B cell (primary cell): Measurements from ENCODE around the gene UXT. TPM values are rescaled to one million over a fixed set of nuclear protein-coding genes. Genes with fewer than 3 reads are reported as not detected.
A peak's percentile ranks its signal among the peaks of the same experiment; 100 is the strongest.

Experiments used
- ATAC-seq: fragments of 200-7000 bp; cut with Tn5 transposase; one replicate; pipeline ENCODE4 v1.10.0; 2021; ENCODE audit warnings: low read depth, mild to moderate bottlenecking, moderate number of reproducible peaks, moderate library complexity
- CTCF ChIA-PET: fragments of 350-600 bp; sonication (Branson Sonifier 250); formaldehyde crosslinking; loops from one replicate; lab custom pipeline; 2021; ENCODE audit warnings: antibody characterized with exemption, inconsistent platforms; lab: Charles Lee
- POLR2A ChIA-PET: fragments of 350-600 bp; sonication (Branson Sonifier 250); formaldehyde crosslinking; loops from one replicate; lab custom pipeline; 2021; ENCODE audit warnings: antibody characterized with exemption; lab: Charles Lee
- DNase-seq: peaks from one replicate; pipeline ENCODE4 v3.0.0; 2013
- H2AFZ ChIP-seq: 2 replicates; pipeline ENCODE4 v1.6.1; 2012; ENCODE audit warnings: mild to moderate bottlenecking, low read depth, low read length; ENCODE audit not compliant: insufficient read depth, poor library complexity, severe bottlenecking
- H3K27ac ChIP-seq, 2 donors: 1 replicate in 1 of 2; 2 replicates in 1 of 2; pipeline ENCODE4 v1.5.1; 2012 to 2013; ENCODE audit warnings: low read length in 2 of 2, mild to moderate bottlenecking in 2 of 2, moderate library complexity in 1 of 2
- H3K27me3 ChIP-seq, 4 experiments: fragments of 200-600 bp in 1 of 4; sonication (generic) in 1 of 4; replicated peaks in 1 of 4; 1 replicate in 2 of 4; 2 replicates in 2 of 4; pipeline versions ENCODE4 v1.6.1 to v1.7.0; 2013 to 2016; ENCODE audit warnings: low read length in 3 of 4, mild to moderate bottlenecking in 2 of 4, mixed read lengths in 1 of 4, moderate library complexity in 1 of 4; ENCODE audit not compliant: insufficient read depth in 4 of 4, control insufficient read depth in 3 of 4; ENCODE audit errors: control extremely low read depth in 1 of 4
- H3K36me3 ChIP-seq, 2 experiments: replicated peaks in 1 of 2; 1 replicate in 1 of 2; 2 replicates in 1 of 2; pipeline versions ENCODE4 v1.6.1 to v1.7.1; 2013; ENCODE audit warnings: low read length in 1 of 2; ENCODE audit not compliant: insufficient read depth in 2 of 2, control insufficient read depth in 1 of 2; ENCODE audit errors: control extremely low read depth in 1 of 2, extremely low read depth in 1 of 2
- H3K4me1 ChIP-seq, 2 donors: fragments of 200-600 bp in 1 of 2; sonication (generic) in 1 of 2; 1 replicate in 1 of 2; 2 replicates in 1 of 2; pipeline versions ENCODE4 v1.5.1 to v1.6.1; 2013 to 2017; ENCODE audit warnings: low read length in 2 of 2; ENCODE audit not compliant: control insufficient read depth in 2 of 2, insufficient read depth in 2 of 2
- H3K4me2 ChIP-seq: replicated peaks from 2 replicates; pipeline ENCODE3; 2012; ENCODE audit warnings: mild to moderate bottlenecking, low read depth, low read length; ENCODE audit not compliant: poor library complexity, severe bottlenecking
- H3K4me3 ChIP-seq, 5 experiments: fragments of 200-600 bp in 1 of 5; sonication (generic) in 1 of 5; 1 replicate in 3 of 5; 2 replicates in 2 of 5; pipeline versions ENCODE4 v1.5.1 to v1.7.0; 2011 to 2016; ENCODE audit warnings: low read length in 4 of 5, mild to moderate bottlenecking in 4 of 5, low read depth in 2 of 5, control low read depth in 1 of 5, moderate library complexity in 1 of 5; ENCODE audit not compliant: insufficient read depth in 1 of 5; ENCODE audit errors: control extremely low read depth in 1 of 5, extremely low read depth in 1 of 5
- H3K79me2 ChIP-seq: fragments of 200-600 bp; sonication (generic); one replicate; pipeline ENCODE4 v1.6.0; 2016; ENCODE audit warnings: low read length; ENCODE audit not compliant: control insufficient read depth, insufficient read depth
- H3K9ac ChIP-seq: fragments of 200-600 bp; sonication (generic); 2 replicates; pipeline ENCODE4 v1.6.1; 2017; ENCODE audit warnings: mild to moderate bottlenecking, low read length, moderate library complexity
- H3K9me3 ChIP-seq, 3 donors: one replicate each; pipeline versions ENCODE4 v1.6.1 to v1.7.1; 2013; ENCODE audit warnings: low read length in 2 of 3; ENCODE audit not compliant: control insufficient read depth in 2 of 3, insufficient read depth in 1 of 3; ENCODE audit errors: control extremely low read depth in 1 of 3
- H4K20me1 ChIP-seq: 2 replicates; pipeline ENCODE4 v1.6.0; 2012; ENCODE audit warnings: mild to moderate bottlenecking, low read length; ENCODE audit not compliant: insufficient read depth, control insufficient read depth, poor library complexity, severe bottlenecking
- H3K27ac Mint-ChIP-seq: one replicate; pipeline ENCODE4 v1.8.0; 2021; ENCODE audit warnings: mixed read lengths
- H3K27me3 Mint-ChIP-seq: one replicate; pipeline ENCODE4 v1.8.0; 2021; ENCODE audit warnings: mixed read lengths
- H3K4me1 Mint-ChIP-seq: one replicate; pipeline ENCODE4 v1.8.0; 2021; ENCODE audit warnings: mixed read lengths
- H3K4me3 Mint-ChIP-seq: one replicate; pipeline ENCODE4 v1.8.0; 2021; ENCODE audit warnings: mixed read lengths
- H3K9me3 Mint-ChIP-seq: one replicate; pipeline ENCODE4 v1.8.0; 2022; ENCODE audit warnings: mixed read lengths; ENCODE audit not compliant: insufficient read depth
- CTCF ChIP-seq: fragments of 200-600 bp; IDR thresholded peaks from one replicate; pipeline ENCODE4 v1.8.0; 2022; ENCODE audit warnings: antibody characterized with exemption, mild to moderate bottlenecking
- EZH2 ChIP-seq: IDR thresholded peaks from 2 replicates; pipeline ENCODE4 v1.6.1; 2012; ENCODE audit warnings: borderline replicate concordance, low read depth, mild to moderate bottlenecking, moderate library complexity, low read length; ENCODE audit not compliant: insufficient read depth, poor library complexity, severe bottlenecking
- WGBS: methylation state at CpG from one replicate; pipeline ENCODE4 v1.1.5; 2013; ENCODE audit warnings: missing lambda C conversion rate; ENCODE audit not compliant: insufficient coverage; 5-methylcytosine and 5-hydroxymethylcytosine counted together
- intact Hi-C: fragments of 100-400 bp; cut with micrococcal nuclease; formaldehyde crosslinking; loops from one replicate; pipeline ENCODE4 v1.10.0; 2022
- polyA plus RNA-seq: library from polyadenylated mRNA; depleted of rRNA; stranded (reverse); fragments of >200 nt; gene quantifications from 2 replicates; pipeline ENCODE4 v1.2.3, GENCODE V29; 2012
- total RNA-seq, 2 donors: library from RNA; stranded (reverse); fragments of 120-200 nt in 1 of 2; gene quantifications; 1 replicate in 1 of 2; 2 replicates in 1 of 2; pipeline versions ENCODE4 v1.2.3 to v1.2.4, GENCODE V29; 2013 to 2022

UXT gene
- total and polyA plus RNA-seq, 2 donors (not counting 1 experiment from before 2014, with no cell fraction given), result 177 to 238 TPM

- no peak overlapping the region for H3K9ac ChIP-seq
- H3K4me2 ChIP-seq, result no peak overlapping the region
- no peaks in the 10 kb centered on the region for H3K27me3 Mint-ChIP-seq
- no peak overlapping the region for H3K27ac Mint-ChIP-seq
- H3K4me3 Mint-ChIP-seq, result peak overlapping the region; percentile 93
- H3K27ac ChIP-seq, result no peak overlapping the region
- WGBS, result no CpG with 5 or more reads among the region's 2 CpGs
- ATAC-seq, result no peak
- H4K20me1 ChIP-seq, result no peaks in the 10 kb centered on the region
- ChIA-PET CTCF (no interaction called here), POLR2A (no interaction called here)
- no peak overlapping the region for H3K4me3 ChIP-seq
- no peaks in the 10 kb centered on the region for H3K9me3 Mint-ChIP-seq
- no peaks in the 10 kb centered on the region for H3K9me3 ChIP-seq
- intact Hi-C loops, result no loop called here
- H3K4me1 ChIP-seq, result peaks cover 11 to 26% of the 10 kb centered on the region in 2 donors
- H3K79me2 ChIP-seq, result peaks cover 23% of the 10 kb centered on the region
- no peaks in the 10 kb centered on the region for H3K27me3 ChIP-seq
- peaks cover 0 to 4% of the 10 kb centered on the region in 2 experiments for H3K36me3 ChIP-seq
- no peak for DNase-seq
- peaks cover 30% of the 10 kb centered on the region for H3K4me1 Mint-ChIP-seq
- no peak overlapping the region for H2AFZ ChIP-seq
- TF ChIP-seq CTCF, result no peak
- no peak for TF ChIP-seq EZH2
Measured at GRCh38 chrX:47648376-47648775, 10.6 kb downstream of the UXT start.

GRCh38 chrX:47646636-47647035 lies 12.3 kb downstream of the UXT start:
- ChIA-PET CTCF (no interaction called here), POLR2A (no interaction called here)
- H3K27me3 ChIP-seq, result no peaks in the 10 kb centered on the region
- no peaks in the 10 kb centered on the region for H3K9me3 Mint-ChIP-seq
- H3K79me2 ChIP-seq, result peaks cover 23% of the 10 kb centered on the region
- no peak overlapping the region for H3K4me2 ChIP-seq
- no peak overlapping the region for H3K27ac ChIP-seq
- peaks cover 0 to 2% of the 10 kb centered on the region in 2 experiments for H3K36me3 ChIP-seq
- H3K4me1 ChIP-seq, result peaks cover 11 to 23% of the 10 kb centered on the region in 2 donors
- H3K4me3 ChIP-seq, result no peak overlapping the region
- no peak overlapping the region for H3K27ac Mint-ChIP-seq
- H4K20me1 ChIP-seq, result no peaks in the 10 kb centered on the region
- TF ChIP-seq EZH2 (no peak), CTCF (no peak)
- intact Hi-C loops, result no loop called here
- DNase-seq (no peak), ATAC-seq (no peak)
- H3K9ac ChIP-seq, result no peak overlapping the region
- no peak overlapping the region for H2AFZ ChIP-seq
- 93% methylated on average over 3 of the region's 6 CpGs for WGBS
- no peak overlapping the region for H3K4me3 Mint-ChIP-seq
- peaks cover 30% of the 10 kb centered on the region for H3K4me1 Mint-ChIP-seq
- no peaks in the 10 kb centered on the region for H3K9me3 ChIP-seq
- H3K27me3 Mint-ChIP-seq, result no peaks in the 10 kb centered on the region
